HFF-Myc (cell line): ENCODE results near the gene KRTAP16-1.

Source experiments
- DNase-seq: peaks from one replicate; pipeline ENCODE4 v3.0.0-alpha.2; 2011; ENCODE audit warnings: low read depth; ENCODE audit errors: extremely low read depth
- H3K4me3 ChIP-seq: replicated peaks from 2 replicates; pipeline ENCODE4 v1.5.1; 2011; ENCODE audit warnings: low read depth, mild to moderate bottlenecking, control low read depth, low read length
- TF ChIP-seq, protein P1 (sequence below): IDR thresholded peaks from 2 replicates; pipeline ENCODE4 v1.5.1; 2012; ENCODE audit warnings: mild to moderate bottlenecking, low read depth, low read length, control low read depth; ENCODE audit errors: missing control alignments

KRTAP16-1 gene

DNA sequence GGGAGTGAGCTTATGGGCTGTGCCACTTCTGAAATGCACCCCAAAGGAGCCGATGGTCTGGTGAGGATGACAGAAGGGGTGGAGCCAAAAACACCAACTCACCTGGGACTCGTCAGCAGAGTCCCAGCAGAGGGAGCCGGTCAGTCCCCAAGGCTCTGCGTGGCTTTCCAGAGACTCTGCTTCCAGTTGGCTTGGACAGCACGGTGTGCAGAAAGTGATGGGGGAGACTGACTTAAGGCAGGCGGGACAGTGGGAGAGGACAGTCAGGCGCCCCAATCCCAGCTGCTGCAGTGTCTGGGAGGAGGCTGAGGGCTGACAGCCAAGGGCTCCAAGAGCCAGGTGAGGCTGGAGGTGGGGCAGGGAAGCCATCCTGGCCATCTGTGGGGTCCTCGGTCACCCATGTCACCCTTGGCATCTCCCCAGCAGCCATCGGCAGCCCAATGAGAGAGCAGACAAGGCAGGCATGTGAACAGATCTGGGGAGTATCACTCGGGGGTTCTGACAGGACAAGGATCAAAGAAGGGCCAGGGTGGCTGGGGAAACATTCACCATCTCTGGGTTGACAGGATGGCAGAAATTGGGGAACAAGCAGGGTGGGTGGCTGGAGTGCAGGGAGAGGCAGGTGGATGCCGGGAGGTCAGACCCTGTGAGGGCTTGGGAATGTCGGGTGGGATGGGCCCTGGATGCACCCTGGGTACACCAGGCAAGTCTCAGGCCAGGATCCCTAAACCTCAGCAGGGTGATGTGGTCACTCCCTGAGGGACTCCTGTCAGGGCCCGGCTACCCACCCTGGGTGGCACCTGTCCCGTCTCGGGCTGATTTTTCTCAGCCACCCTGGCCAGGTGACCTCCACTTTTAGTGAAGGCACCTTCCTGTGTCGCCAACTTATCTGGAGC, 15.3 kb upstream of the KRTAP16-1 start:
- no peak for DNase-seq
- no peak overlapping the region for H3K4me3 ChIP-seq
- TF ChIP-seq, protein P1, sequence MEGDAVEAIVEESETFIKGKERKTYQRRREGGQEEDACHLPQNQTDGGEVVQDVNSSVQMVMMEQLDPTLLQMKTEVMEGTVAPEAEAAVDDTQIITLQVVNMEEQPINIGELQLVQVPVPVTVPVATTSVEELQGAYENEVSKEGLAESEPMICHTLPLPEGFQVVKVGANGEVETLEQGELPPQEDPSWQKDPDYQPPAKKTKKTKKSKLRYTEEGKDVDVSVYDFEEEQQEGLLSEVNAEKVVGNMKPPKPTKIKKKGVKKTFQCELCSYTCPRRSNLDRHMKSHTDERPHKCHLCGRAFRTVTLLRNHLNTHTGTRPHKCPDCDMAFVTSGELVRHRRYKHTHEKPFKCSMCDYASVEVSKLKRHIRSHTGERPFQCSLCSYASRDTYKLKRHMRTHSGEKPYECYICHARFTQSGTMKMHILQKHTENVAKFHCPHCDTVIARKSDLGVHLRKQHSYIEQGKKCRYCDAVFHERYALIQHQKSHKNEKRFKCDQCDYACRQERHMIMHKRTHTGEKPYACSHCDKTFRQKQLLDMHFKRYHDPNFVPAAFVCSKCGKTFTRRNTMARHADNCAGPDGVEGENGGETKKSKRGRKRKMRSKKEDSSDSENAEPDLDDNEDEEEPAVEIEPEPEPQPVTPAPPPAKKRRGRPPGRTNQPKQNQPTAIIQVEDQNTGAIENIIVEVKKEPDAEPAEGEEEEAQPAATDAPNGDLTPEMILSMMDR, result peak; percentile 28

DNA sequence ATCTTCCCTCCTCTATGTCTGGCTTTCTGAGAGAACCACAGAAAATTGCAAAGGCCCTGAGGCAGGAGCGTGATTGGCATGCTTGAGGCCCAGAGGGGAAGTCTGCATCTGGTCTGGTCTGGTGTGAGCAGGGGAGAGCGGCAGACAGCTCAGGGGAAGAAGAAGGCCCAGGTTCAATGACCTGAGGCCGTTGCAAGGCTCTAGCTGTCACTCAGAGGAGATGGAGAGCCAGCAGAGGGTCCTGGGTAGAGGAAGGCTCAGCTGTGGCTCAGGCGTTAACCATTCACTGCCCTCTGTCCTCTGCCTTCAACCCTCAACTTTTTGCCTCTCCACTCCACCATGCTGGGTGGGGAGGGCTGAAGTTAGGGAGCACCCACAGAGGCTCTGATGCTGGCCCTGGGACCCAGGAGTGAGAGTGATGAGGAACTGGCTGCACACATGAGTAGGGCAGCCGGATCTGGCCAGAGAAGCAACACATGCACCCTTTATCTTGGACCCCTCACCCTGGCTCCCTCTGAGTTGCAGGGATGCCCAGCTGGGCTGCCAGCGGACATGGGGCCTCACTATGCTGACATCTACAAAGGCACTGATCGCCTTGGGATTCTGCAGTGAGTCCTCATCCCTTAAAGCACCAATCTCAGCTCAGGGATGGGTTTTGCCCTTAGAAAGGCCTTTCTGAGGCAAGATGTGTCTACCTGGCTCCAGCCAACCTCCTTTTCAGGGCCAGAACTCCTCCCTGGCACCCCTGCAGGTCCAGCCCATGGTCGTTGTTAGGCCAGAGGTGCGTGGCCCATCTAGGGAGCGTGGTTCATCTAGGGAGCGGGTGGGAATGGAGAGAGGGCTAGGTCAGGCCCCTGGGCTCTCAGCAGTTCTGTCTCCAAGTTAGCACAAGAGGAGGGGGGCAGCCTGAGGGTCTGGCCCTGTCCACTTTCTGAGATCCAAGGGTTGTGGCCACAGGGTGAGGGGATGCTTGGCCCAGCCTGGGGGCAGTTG, 14.1 kb upstream of the KRTAP16-1 start:
- TF ChIP-seq, protein P1, result no peak
- H3K4me3 ChIP-seq, result no peak overlapping the region
- no peak for DNase-seq

DNA sequence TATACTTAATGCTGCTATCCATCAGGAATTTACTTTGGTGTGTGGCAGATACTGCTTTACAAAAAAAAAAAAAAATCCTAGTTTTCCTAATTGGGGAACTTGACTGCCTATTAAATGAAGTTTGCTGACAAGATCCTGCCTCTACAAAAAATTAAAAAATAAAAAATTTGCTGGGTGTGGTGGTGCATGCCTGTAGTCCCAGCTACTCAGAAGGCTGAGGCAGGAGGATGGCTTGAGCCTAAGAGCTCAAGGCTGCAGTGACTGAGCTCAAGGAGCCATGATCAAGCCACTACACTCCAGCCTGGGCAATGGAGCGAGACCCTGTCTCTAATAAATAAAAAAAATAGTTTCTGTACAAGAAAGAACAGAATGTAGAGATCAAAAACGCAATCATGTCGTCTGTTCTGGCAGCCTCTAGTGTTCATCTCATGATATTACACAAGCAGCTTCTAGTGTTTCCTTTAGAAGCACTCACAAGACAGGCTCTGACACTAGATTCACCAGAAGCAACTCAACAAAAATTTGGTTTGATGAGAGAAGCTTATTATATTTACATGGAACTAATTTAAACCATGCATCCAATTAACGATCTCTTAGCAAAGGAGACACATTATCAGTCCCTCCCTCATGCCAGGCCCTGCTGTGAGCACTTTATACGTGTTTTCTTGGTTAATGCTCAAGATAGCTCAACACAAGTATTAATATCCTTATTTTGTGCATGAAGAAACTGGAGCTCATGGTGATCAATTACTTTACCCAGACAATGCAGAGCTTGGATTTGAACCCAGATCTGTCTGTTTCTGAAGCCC, 13.2 kb upstream of the KRTAP16-1 start:
- H3K4me3 ChIP-seq, result no peak overlapping the region
- DNase-seq, result peak; percentile 63
- TF ChIP-seq, protein P1, result peak; percentile 80

DNA sequence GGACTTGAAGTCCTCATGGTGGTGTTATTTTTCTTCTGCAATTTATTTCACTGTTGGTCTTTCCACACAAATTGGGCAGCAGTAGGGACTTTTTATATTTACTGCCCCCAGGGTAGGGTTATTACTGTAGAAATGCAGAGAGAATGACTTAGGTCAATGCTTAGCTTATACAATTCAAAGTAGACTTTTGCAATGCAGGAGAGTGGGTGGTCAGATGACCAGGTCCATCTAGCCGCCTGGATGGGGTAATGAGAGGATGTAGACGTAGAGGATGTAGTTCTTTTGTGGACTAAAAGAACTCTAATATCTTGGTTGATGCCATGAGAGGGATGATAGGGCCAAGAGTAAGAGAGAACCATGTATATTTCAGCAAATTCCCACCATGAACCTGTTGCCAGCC, 9.1 kb upstream of the KRTAP16-1 start:
- TF ChIP-seq, protein P1, result no peak
- no peak overlapping the region for H3K4me3 ChIP-seq
- DNase-seq, result no peak

DNA sequence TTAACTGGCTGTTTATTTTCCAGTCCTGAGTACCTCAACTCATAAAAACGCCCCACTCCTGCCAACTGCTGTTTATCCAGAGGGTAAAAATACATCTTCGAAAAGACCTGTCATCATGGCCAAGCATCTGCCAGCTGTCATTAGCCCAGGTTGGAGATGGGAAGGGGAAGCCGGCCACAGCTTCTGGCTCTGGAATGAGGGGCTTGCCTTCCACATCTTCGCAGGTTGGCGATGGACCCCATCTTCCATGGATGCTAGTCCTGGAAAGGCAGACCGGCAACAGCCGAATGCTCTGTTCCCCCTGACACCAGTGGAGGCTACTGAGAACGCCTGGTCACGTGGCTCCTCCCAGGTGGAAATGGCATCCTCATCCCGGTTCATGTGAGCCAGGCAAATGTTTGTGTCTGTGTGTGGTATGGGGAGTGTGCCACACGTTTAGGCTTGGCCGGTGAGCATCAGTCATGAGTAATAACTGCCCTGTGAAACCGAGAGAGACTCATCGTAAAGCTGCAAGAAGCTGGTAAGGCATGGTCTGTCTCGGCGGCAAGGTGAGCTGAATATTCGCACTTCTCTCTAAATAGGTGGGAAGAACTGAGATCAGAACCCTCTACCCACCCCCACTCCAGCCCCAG, 6.8 kb upstream of the KRTAP16-1 start:
- TF ChIP-seq, protein P1, result no peak
- DNase-seq, result no peak
- H3K4me3 ChIP-seq, result no peak overlapping the region
